HepG2 (cell line): ENCODE results near the gene LRPAP1.
"Not testable (repeated sequence)": the region's sequence is repeated elsewhere in the genome, so short reads cannot be mapped to it uniquely, and the experiment has no call there.

Experiments used
- BHLHE40 ChIP-seq: IDR thresholded peaks from 2 replicates; pipeline ENCODE4 v1.6.1; 2011; ENCODE audit warnings: low read length, improper control_type of control experiment
- ESRRA ChIP-seq: sonication (generic); formaldehyde crosslinking; IDR thresholded peaks from 2 replicates; pipeline ENCODE4 v1.5.1; 2020; ENCODE audit warnings: mild to moderate bottlenecking, low read depth, missing genetic modification reagents
- FOXK2 ChIP-seq: fragments of 450-650 bp; IDR thresholded peaks from 2 replicates; pipeline ENCODE4 v1.6.1; 2016
- POLR2AphosphoS5 ChIP-seq: IDR thresholded peaks from 2 replicates; pipeline ENCODE4 v1.6.1; 2012; ENCODE audit warnings: low read depth, low read length
- PRDM10 ChIP-seq: sonication (generic); formaldehyde crosslinking; IDR thresholded peaks from 2 replicates; pipeline ENCODE4 v1.4.0; 2020; ENCODE audit warnings: low read depth, missing genetic modification reagents
- RXRA ChIP-seq: sonication (generic); formaldehyde crosslinking; IDR thresholded peaks from 2 replicates; pipeline ENCODE4 v1.5.1; 2020; ENCODE audit warnings: missing genetic modification reagents
- STAT5B ChIP-seq: sonication (generic); formaldehyde crosslinking; IDR thresholded peaks from 2 replicates; pipeline ENCODE4 v1.4.0; 2020; ENCODE audit warnings: missing genetic modification reagents
- TF ChIP-seq, protein P1 (sequence below): sonication (generic); formaldehyde crosslinking; IDR thresholded peaks from 2 replicates; pipeline ENCODE4 v1.5.0; 2020; ENCODE audit warnings: mild to moderate bottlenecking, missing genetic modification reagents, moderate library complexity
- TF ChIP-seq, protein P2 (sequence below): sonication (generic); formaldehyde crosslinking; IDR thresholded peaks from 2 replicates; pipeline ENCODE4 v1.8.0; 2022; ENCODE audit warnings: missing genetic modification reagents, mild to moderate bottlenecking, moderate library complexity, borderline replicate concordance

GRCh38 chr4:3548991-3549693 lies 16.9 kb upstream of the LRPAP1 start:
- TF ChIP-seq BHLHE40; RXRA; POLR2AphosphoS5; FOXK2; STAT5B (CRISPR knock-in tag); PRDM10 (CRISPR knock-in tag); ESRRA (CRISPR knock-in tag): not testable (repeated sequence)
- TF ChIP-seq, protein P1, sequence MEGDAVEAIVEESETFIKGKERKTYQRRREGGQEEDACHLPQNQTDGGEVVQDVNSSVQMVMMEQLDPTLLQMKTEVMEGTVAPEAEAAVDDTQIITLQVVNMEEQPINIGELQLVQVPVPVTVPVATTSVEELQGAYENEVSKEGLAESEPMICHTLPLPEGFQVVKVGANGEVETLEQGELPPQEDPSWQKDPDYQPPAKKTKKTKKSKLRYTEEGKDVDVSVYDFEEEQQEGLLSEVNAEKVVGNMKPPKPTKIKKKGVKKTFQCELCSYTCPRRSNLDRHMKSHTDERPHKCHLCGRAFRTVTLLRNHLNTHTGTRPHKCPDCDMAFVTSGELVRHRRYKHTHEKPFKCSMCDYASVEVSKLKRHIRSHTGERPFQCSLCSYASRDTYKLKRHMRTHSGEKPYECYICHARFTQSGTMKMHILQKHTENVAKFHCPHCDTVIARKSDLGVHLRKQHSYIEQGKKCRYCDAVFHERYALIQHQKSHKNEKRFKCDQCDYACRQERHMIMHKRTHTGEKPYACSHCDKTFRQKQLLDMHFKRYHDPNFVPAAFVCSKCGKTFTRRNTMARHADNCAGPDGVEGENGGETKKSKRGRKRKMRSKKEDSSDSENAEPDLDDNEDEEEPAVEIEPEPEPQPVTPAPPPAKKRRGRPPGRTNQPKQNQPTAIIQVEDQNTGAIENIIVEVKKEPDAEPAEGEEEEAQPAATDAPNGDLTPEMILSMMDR: peak; percentile 37; the same call in 1 of the 2 replicates
- TF ChIP-seq, protein P2, sequence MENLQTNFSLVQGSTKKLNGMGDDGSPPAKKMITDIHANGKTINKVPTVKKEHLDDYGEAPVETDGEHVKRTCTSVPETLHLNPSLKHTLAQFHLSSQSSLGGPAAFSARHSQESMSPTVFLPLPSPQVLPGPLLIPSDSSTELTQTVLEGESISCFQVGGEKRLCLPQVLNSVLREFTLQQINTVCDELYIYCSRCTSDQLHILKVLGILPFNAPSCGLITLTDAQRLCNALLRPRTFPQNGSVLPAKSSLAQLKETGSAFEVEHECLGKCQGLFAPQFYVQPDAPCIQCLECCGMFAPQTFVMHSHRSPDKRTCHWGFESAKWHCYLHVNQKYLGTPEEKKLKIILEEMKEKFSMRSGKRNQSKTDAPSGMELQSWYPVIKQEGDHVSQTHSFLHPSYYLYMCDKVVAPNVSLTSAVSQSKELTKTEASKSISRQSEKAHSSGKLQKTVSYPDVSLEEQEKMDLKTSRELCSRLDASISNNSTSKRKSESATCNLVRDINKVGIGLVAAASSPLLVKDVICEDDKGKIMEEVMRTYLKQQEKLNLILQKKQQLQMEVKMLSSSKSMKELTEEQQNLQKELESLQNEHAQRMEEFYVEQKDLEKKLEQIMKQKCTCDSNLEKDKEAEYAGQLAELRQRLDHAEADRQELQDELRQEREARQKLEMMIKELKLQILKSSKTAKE: not testable (repeated sequence)
